ENCODE measurements around the gene ARFRP1. TPM values are rescaled to one million over a fixed set of nuclear protein-coding genes. Genes with fewer than 3 reads are reported as not detected.
A peak's percentile ranks its signal among the peaks of the same experiment; 100 is the strongest.
"Not testable (repeated sequence)": the region's sequence is repeated elsewhere in the genome, so short reads cannot be mapped to it uniquely, and the experiment has no call there.

ARFRP1 gene
- total RNA-seq, 1 donor from 2014 or later: 34.2 TPM

GRCh38 chr20:63687419-63688178 is 20.2 kb downstream of the ARFRP1 start:
- ATAC-seq: no peak
- intact Hi-C loops (cut with DNase I): no loop called here
- no peak for DNase-seq (ENCODE audit: missing footprints)

GRCh38 chr20:63686492-63687321 is 21.1 kb downstream of the ARFRP1 start:
- peak; percentile 88 for DNase-seq (ENCODE audit: missing footprints)
- ATAC-seq: peak; percentile 47
- intact Hi-C loops (cut with DNase I): no loop called here

GRCh38 chr20:63686094-63686491 is 21.7 kb downstream of the ARFRP1 start:
- intact Hi-C loops (cut with DNase I): no loop called here
- ATAC-seq (no peak), DNase-seq (ENCODE audit: missing footprints) (no peak)

GRCh38 chr20:63685269-63686026 is 22.3 kb downstream of the ARFRP1 start:
- intact Hi-C loops (cut with DNase I): no loop called here
- ATAC-seq: no peak
- DNase-seq (ENCODE audit: missing footprints): no peak

GRCh38 chr20:63682384-63683139 is 25.2 kb downstream of the ARFRP1 start:
- ATAC-seq: peak; percentile 81
- intact Hi-C loops (cut with DNase I): no loop called here

GRCh38 chr20:63681609-63682142 is 26.1 kb downstream of the ARFRP1 start:
- DNase-seq (ENCODE audit: missing footprints) (no peak), ATAC-seq (no peak)
- intact Hi-C loops (cut with DNase I): no loop called here

More at GRCh38 chr20:63682384-63683139, 25.2 kb downstream of the ARFRP1 start:
- DNase-seq (ENCODE audit: missing footprints): peak; percentile 81

- intact Hi-C loops (cut with DNase I): no loop called here
- ATAC-seq (no peak), DNase-seq (ENCODE audit: missing footprints) (no peak)
These were observed 26.7 kb downstream of the ARFRP1 start for GRCh38 chr20:63680857-63681608.

- DNase-seq (ENCODE audit: missing footprints): no peak
- ATAC-seq: no peak
- intact Hi-C loops (cut with DNase I): no loop called here
These were observed 27.3 kb downstream of the ARFRP1 start for GRCh38 chr20:63680427-63680826.

GRCh38 chr20:63679799-63680305 is 27.9 kb downstream of the ARFRP1 start:
- ATAC-seq (no peak), DNase-seq (ENCODE audit: missing footprints) (no peak)
- intact Hi-C loops (cut with DNase I): no loop called here

- DNase-seq (ENCODE audit: missing footprints) (no peak), ATAC-seq (no peak)
- intact Hi-C loops (cut with DNase I): no loop called here
These were observed 28.9 kb downstream of the ARFRP1 start for GRCh38 chr20:63678667-63679465.

- intact Hi-C loops (cut with DNase I): no loop called here
- no peak for ATAC-seq
These were observed 29.7 kb downstream of the ARFRP1 start for GRCh38 chr20:63678071-63678470.

GRCh38 chr20:63675681-63676368 is 32.0 kb downstream of the ARFRP1 start:
- ATAC-seq (no peak), DNase-seq (ENCODE audit: missing footprints) (no peak)
- intact Hi-C loops (cut with DNase I): no loop called here

More at GRCh38 chr20:63678071-63678470, 29.7 kb downstream of the ARFRP1 start:
- DNase-seq (ENCODE audit: missing footprints): no peak

GRCh38 chr20:63673951-63674350 is 33.8 kb downstream of the ARFRP1 start:
- ATAC-seq: no peak
- intact Hi-C loops (cut with DNase I): no loop called here
- DNase-seq (ENCODE audit: missing footprints): no peak

- ATAC-seq (no peak), DNase-seq (ENCODE audit: missing footprints) (no peak)
- intact Hi-C loops (cut with DNase I): no loop called here
These were observed 35.1 kb downstream of the ARFRP1 start for GRCh38 chr20:63672666-63673065.

- ATAC-seq; DNase-seq (ENCODE audit: missing footprints); intact Hi-C loops (cut with DNase I): not testable (repeated sequence)
These were observed 36.1 kb downstream of the ARFRP1 start for GRCh38 chr20:63671695-63672094.

GRCh38 chr20:63668351-63668750 is 39.4 kb downstream of the ARFRP1 start:
- intact Hi-C loops (cut with DNase I): no loop called here
- no peak for ATAC-seq
- DNase-seq (ENCODE audit: missing footprints): no peak

Measured in Right ventricle myocardium inferior (tissue), 1 donor.